Memory B cell (primary cell): ENCODE results near the gene COG5.
A peak's percentile ranks its signal among the peaks of the same experiment; 100 is the strongest.
"Not testable (repeated sequence)": the region's sequence is repeated elsewhere in the genome, so short reads cannot be mapped to it uniquely, and the experiment has no call there.

Source experiments
- ATAC-seq: fragments of 150-1000 bp; cut with Tn5 transposase; 2 replicates; pipeline ENCODE4 v1.10.0; 2021; ENCODE audit warnings: low read depth, mild to moderate bottlenecking, moderate library complexity
- DNase-seq, 2 donors: peaks; one replicate each; pipeline ENCODE4 v3.0.0; 2022; ENCODE audit warnings: low spot score in 2 of 2
- H3K27ac Mint-ChIP-seq: one replicate; pipeline ENCODE4 v1.8.0; 2022; ENCODE audit warnings: mild to moderate bottlenecking, moderate library complexity, mixed read lengths
- H3K27me3 Mint-ChIP-seq: one replicate; pipeline ENCODE4 v1.8.0; 2022; ENCODE audit warnings: mixed read lengths
- H3K36me3 Mint-ChIP-seq: one replicate; pipeline ENCODE4 v1.8.0; 2022; ENCODE audit warnings: mild to moderate bottlenecking, mixed read lengths
- H3K4me1 Mint-ChIP-seq: one replicate; pipeline ENCODE4 v1.8.0; 2022; ENCODE audit warnings: mixed read lengths
- H3K4me3 Mint-ChIP-seq: one replicate; pipeline ENCODE4 v1.8.0; 2022; ENCODE audit warnings: mild to moderate bottlenecking, moderate library complexity, mixed read lengths
- H3K9me3 Mint-ChIP-seq: one replicate; pipeline ENCODE4 v1.8.0; 2022; ENCODE audit warnings: mixed read lengths

The COG5 gene

GRCh38 chr7:107251963-107252362 lies 311.8 kb downstream of the COG5 start:
- peak overlapping the region; percentile 22 for H3K27ac Mint-ChIP-seq
- H3K4me1 Mint-ChIP-seq = no peaks in the 10 kb centered on the region
- DNase-seq = no peak
- H3K9me3 Mint-ChIP-seq = peaks cover 3% of the 10 kb centered on the region
- H3K36me3 Mint-ChIP-seq = peaks cover 21% of the 10 kb centered on the region
- H3K27me3 Mint-ChIP-seq = no peaks in the 10 kb centered on the region
- H3K4me3 Mint-ChIP-seq = no peak overlapping the region
- ATAC-seq = no peak

GRCh38 chr7:107248551-107249316 lies 315.0 kb downstream of the COG5 start:
- peaks cover 2% of the 10 kb centered on the region for H3K4me1 Mint-ChIP-seq
- peaks cover 8% of the 10 kb centered on the region for H3K9me3 Mint-ChIP-seq
- no peak overlapping the region for H3K4me3 Mint-ChIP-seq
- H3K36me3 Mint-ChIP-seq = peaks cover 50% of the 10 kb centered on the region
- DNase-seq (no peak), ATAC-seq (no peak)
- H3K27me3 Mint-ChIP-seq = no peaks in the 10 kb centered on the region
- no peak overlapping the region for H3K27ac Mint-ChIP-seq

GRCh38 chr7:107246836-107247235 lies 316.9 kb downstream of the COG5 start:
- not testable (repeated sequence) for H3K4me1 Mint-ChIP-seq, H3K27ac Mint-ChIP-seq, H3K4me3 Mint-ChIP-seq, H3K27me3 Mint-ChIP-seq, ATAC-seq, DNase-seq, H3K9me3 Mint-ChIP-seq
- H3K36me3 Mint-ChIP-seq = peaks cover 61% of the 10 kb centered on the region

GRCh38 chr7:107244613-107245012 lies 319.1 kb downstream of the COG5 start:
- no peak for ATAC-seq

GRCh38 chr7:107242267-107242666 lies 321.5 kb downstream of the COG5 start:
- peaks cover 10% of the 10 kb centered on the region for H3K4me1 Mint-ChIP-seq
- H3K27me3 Mint-ChIP-seq = no peaks in the 10 kb centered on the region
- peaks cover 56% of the 10 kb centered on the region for H3K36me3 Mint-ChIP-seq
- H3K4me3 Mint-ChIP-seq = no peak overlapping the region
- H3K9me3 Mint-ChIP-seq = peaks cover 6% of the 10 kb centered on the region
- H3K27ac Mint-ChIP-seq = no peak overlapping the region
- ATAC-seq (no peak), DNase-seq (no peak)

More at GRCh38 chr7:107244613-107245012, 319.1 kb downstream of the COG5 start:
- no peak for DNase-seq
- no peak overlapping the region for H3K27ac Mint-ChIP-seq
- H3K36me3 Mint-ChIP-seq = peaks cover 58% of the 10 kb centered on the region
- peaks cover 8% of the 10 kb centered on the region for H3K9me3 Mint-ChIP-seq
- H3K4me3 Mint-ChIP-seq = no peak overlapping the region
- H3K27me3 Mint-ChIP-seq = no peaks in the 10 kb centered on the region
- H3K4me1 Mint-ChIP-seq = peaks cover 5% of the 10 kb centered on the region

DNA sequence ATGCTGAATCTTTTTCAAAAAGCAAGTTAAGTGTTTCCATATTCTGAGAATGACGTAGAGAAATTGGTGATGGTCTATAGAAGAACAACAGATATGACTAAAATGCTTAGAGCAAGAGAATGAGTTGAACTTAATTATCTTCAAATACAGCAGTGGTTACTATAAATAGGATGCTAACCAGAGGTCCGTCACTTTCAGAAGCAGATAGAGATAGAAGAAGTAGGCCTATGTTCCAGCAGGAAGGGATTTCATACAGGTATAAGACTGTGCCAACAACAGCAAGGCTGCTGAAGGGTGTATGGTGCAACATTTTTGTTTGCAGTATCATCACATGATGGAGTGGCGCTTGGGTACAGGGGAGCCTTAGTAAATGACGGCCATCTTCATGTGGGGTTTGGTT lies 326.3 kb downstream of the COG5 start:
- Mint-ChIP-seq H3K27ac (no peak overlapping the region), H3K9me3 (no peaks in the 10 kb centered on the region), H3K4me1 (peaks cover 10% of the 10 kb centered on the region), H3K27me3 (no peaks in the 10 kb centered on the region), H3K4me3 (no peak overlapping the region), H3K36me3 (peaks cover 25% of the 10 kb centered on the region)
- ATAC-seq = no peak
- DNase-seq = no peak

- Mint-ChIP-seq H3K27me3 (no peaks in the 10 kb centered on the region), H3K36me3 (peaks cover 22% of the 10 kb centered on the region), H3K4me3 (no peak overlapping the region), H3K4me1 (peaks cover 11% of the 10 kb centered on the region), H3K9me3 (no peaks in the 10 kb centered on the region), H3K27ac (no peak overlapping the region)
- ATAC-seq = no peak
- no peak for DNase-seq
Measured at GRCh38 chr7:107236862-107237261, 326.9 kb downstream of the COG5 start.

- no peak for DNase-seq
- Mint-ChIP-seq H3K27ac (peak overlapping the region; percentile 39), H3K36me3 (peaks cover 18% of the 10 kb centered on the region)
Measured at GRCh38 chr7:107234436-107234835, 329.3 kb downstream of the COG5 start.

DNA sequence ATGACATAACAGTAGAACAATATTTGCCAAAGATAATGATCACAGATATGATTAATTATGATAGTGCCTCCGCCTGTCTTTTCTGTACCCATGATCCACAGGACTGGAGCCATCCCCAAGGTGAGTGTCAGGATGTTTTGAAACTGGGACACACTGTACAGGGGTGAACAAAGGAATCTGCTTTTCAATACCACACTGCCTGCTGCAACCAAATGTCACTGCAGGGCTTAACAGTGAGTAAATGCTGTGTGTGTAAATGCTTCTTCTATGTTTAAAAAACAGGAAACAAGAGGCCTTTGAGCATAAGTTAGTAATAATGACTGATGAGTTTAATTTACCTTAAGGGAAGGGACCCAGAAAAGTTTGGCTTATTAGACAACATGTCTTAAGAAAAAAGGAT lies 329.7 kb downstream of the COG5 start:
- Mint-ChIP-seq H3K4me1 (peaks cover 11% of the 10 kb centered on the region), H3K27ac (peak overlapping the region; percentile 39), H3K36me3 (peaks cover 19% of the 10 kb centered on the region), H3K4me3 (no peak overlapping the region), H3K9me3 (no peaks in the 10 kb centered on the region), H3K27me3 (no peaks in the 10 kb centered on the region)
- no peak for ATAC-seq
- no peak for DNase-seq

More at GRCh38 chr7:107234436-107234835, 329.3 kb downstream of the COG5 start:
- Mint-ChIP-seq H3K4me3 (no peak overlapping the region), H3K9me3 (no peaks in the 10 kb centered on the region), H3K27me3 (no peaks in the 10 kb centered on the region), H3K4me1 (peaks cover 12% of the 10 kb centered on the region)
- no peak for ATAC-seq

GRCh38 chr7:107233174-107233573 lies 330.5 kb downstream of the COG5 start:
- no peak overlapping the region for H3K27ac Mint-ChIP-seq
- no peaks in the 10 kb centered on the region for H3K27me3 Mint-ChIP-seq
- DNase-seq (no peak), ATAC-seq (no peak)
- H3K4me1 Mint-ChIP-seq = peaks cover 8% of the 10 kb centered on the region
- peaks cover 21% of the 10 kb centered on the region for H3K36me3 Mint-ChIP-seq
- H3K9me3 Mint-ChIP-seq = no peaks in the 10 kb centered on the region
- no peak overlapping the region for H3K4me3 Mint-ChIP-seq

GRCh38 chr7:107232568-107233090 lies 331.1 kb downstream of the COG5 start:
- ATAC-seq = no peak

DNA sequence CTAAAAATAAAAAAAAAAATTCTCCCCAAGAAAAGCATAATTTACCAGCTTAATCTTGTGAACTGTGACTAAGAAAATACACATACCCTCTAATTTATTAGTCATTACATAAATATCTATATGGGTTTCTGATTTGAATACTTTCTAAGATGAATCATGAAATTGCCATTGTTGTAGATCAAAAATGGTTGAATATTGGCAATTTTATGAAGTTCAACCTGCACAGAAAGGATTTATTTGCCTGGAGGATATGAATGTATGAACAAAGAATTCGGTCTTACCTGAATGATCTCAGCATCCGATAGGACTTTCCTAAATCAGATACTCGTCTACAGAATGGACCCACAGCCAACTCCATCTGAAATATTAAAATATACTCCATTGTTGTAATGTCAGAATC lies 333.4 kb downstream of the COG5 start:
- Mint-ChIP-seq H3K27me3 (no peaks in the 10 kb centered on the region), H3K9me3 (no peaks in the 10 kb centered on the region)
- no peak for ATAC-seq

More at GRCh38 chr7:107232568-107233090, 331.1 kb downstream of the COG5 start:
- H3K36me3 Mint-ChIP-seq = peaks cover 18% of the 10 kb centered on the region
- H3K27ac Mint-ChIP-seq = no peak overlapping the region
- H3K4me3 Mint-ChIP-seq = no peak overlapping the region
- no peaks in the 10 kb centered on the region for H3K9me3 Mint-ChIP-seq
- H3K4me1 Mint-ChIP-seq = peaks cover 8% of the 10 kb centered on the region
- no peaks in the 10 kb centered on the region for H3K27me3 Mint-ChIP-seq
- no peak for DNase-seq

GRCh38 chr7:107228291-107228690 lies 335.4 kb downstream of the COG5 start:
- H3K4me1 Mint-ChIP-seq = peaks cover 6% of the 10 kb centered on the region
- H3K27me3 Mint-ChIP-seq = no peaks in the 10 kb centered on the region
- no peaks in the 10 kb centered on the region for H3K9me3 Mint-ChIP-seq
- H3K36me3 Mint-ChIP-seq = peaks cover 8% of the 10 kb centered on the region
- no peak overlapping the region for H3K27ac Mint-ChIP-seq
- DNase-seq (no peak), ATAC-seq (no peak)
- H3K4me3 Mint-ChIP-seq = no peak overlapping the region

More for the DNA sequence above, 333.4 kb downstream of the COG5 start:
- peaks cover 9% of the 10 kb centered on the region for H3K36me3 Mint-ChIP-seq
- H3K4me3 Mint-ChIP-seq = no peak overlapping the region
- no peak overlapping the region for H3K27ac Mint-ChIP-seq
- H3K4me1 Mint-ChIP-seq = peaks cover 8% of the 10 kb centered on the region
- no peak for DNase-seq

GRCh38 chr7:107224374-107225223 lies 339.1 kb downstream of the COG5 start:
- H3K36me3 Mint-ChIP-seq = peaks cover 12% of the 10 kb centered on the region
- no peaks in the 10 kb centered on the region for H3K4me1 Mint-ChIP-seq
- DNase-seq (no peak), ATAC-seq (no peak)
- H3K27ac Mint-ChIP-seq = no peak overlapping the region
- H3K4me3 Mint-ChIP-seq = no peak overlapping the region
- H3K9me3 Mint-ChIP-seq = no peaks in the 10 kb centered on the region
- no peaks in the 10 kb centered on the region for H3K27me3 Mint-ChIP-seq
